Spleen (tissue), 11 donors: ENCODE data around the gene NINJ1. TPM values are rescaled to one million over a fixed set of nuclear protein-coding genes. Genes with fewer than 3 reads are reported as not detected.

ENCODE experiments used
- DNase-seq: peaks from one replicate; pipeline ENCODE4 v3.0.0-alpha.2; 2020
- H3K27ac ChIP-seq, 8 donors: fragments of 200-600 bp; sonication (generic) in 7 of 8; 1 replicate in 4 of 8; 2 replicates in 4 of 8; pipeline versions ENCODE4 v1.5.0 to v1.8.0; 2016 to 2021; ENCODE audit warnings: inconsistent platforms in 4 of 8, mild to moderate bottlenecking in 4 of 8, moderate library complexity in 1 of 8
- H3K27me3 ChIP-seq, 7 donors: fragments of 200-600 bp; sonication (generic) in 6 of 7; replicated peaks in 1 of 7; 1 replicate in 4 of 7; 2 replicates in 3 of 7; pipeline versions ENCODE4 v1.5.0 to v1.8.0; 2016 to 2021; ENCODE audit warnings: inconsistent platforms in 3 of 7, mild to moderate bottlenecking in 1 of 7
- H3K36me3 ChIP-seq, 6 donors: fragments of 200-600 bp; sonication (generic) in 5 of 6; 1 replicate in 4 of 6; 2 replicates in 2 of 6; pipeline versions ENCODE4 v1.5.0 to v1.8.0; 2016 to 2021; ENCODE audit warnings: inconsistent platforms in 2 of 6
- H3K4me1 ChIP-seq, 6 donors: fragments of 200-600 bp; sonication (generic) in 5 of 6; 1 replicate in 3 of 6; 2 replicates in 3 of 6; pipeline versions ENCODE4 v1.5.0 to v1.8.0; 2016 to 2021; ENCODE audit warnings: inconsistent platforms in 3 of 6
- H3K4me3 ChIP-seq, 8 donors: fragments of 200-600 bp; sonication (generic) in 7 of 8; 1 replicate in 4 of 8; 2 replicates in 4 of 8; pipeline versions ENCODE4 v1.5.0 to v1.8.0; 2016 to 2021; ENCODE audit warnings: inconsistent platforms in 4 of 8, mild to moderate bottlenecking in 4 of 8, moderate library complexity in 2 of 8
- H3K9me3 ChIP-seq, 8 donors: fragments of 200-600 bp; sonication (generic) in 7 of 8; 1 replicate in 4 of 8; 2 replicates in 4 of 8; pipeline versions ENCODE4 v1.5.0 to v1.8.0; 2016 to 2021; ENCODE audit warnings: inconsistent platforms in 4 of 8
- POLR2A ChIP-seq, 3 donors: fragments of 450-650 bp; IDR thresholded peaks; one replicate each; pipeline ENCODE4 v1.5.1; 2017; ENCODE audit warnings: antibody characterized with exemption in 3 of 3, mild to moderate bottlenecking in 1 of 3
- POLR2AphosphoS5 ChIP-seq, 3 donors: sonication (generic); formaldehyde crosslinking; IDR thresholded peaks; one replicate each; pipeline ENCODE4 v1.5.1; 2017; ENCODE audit warnings: antibody characterized with exemption in 3 of 3
- WGBS, 5 donors: extraction: QIAGEN DNeasy Blood & Tissue Kit in 3 of 5; methylation state at CpG; one replicate each; pipeline versions ENCODE4 v1.1.5 to v1.1.7; 2013 to 2018; 5-methylcytosine and 5-hydroxymethylcytosine counted together
- intact Hi-C: fragments of 100-400 bp; cut with DNase I; formaldehyde crosslinking; loops from one replicate; pipeline ENCODE4 v1.15.0; 2023; ENCODE audit warnings: low total_unique reads
- polyA plus RNA-seq, 3 donors: library from polyadenylated mRNA; stranded (reverse); fragments of 200-250 nt; gene quantifications; one replicate each; pipeline ENCODE4 v1.2.1, GENCODE V29; 2013
- total RNA-seq, 7 donors: library from RNA; depleted of rRNA in 3 of 7; stranded (reverse); fragments of >200 nt in 3 of 7; fragmentation: NEBNext Ultra II Directional in 4 of 7; extraction: Animal tissue kit (Norgen Biotek cat#: 25700) in 4 of 7; gene quantifications; one replicate each; pipeline versions ENCODE4 v1.1.0 to v1.2.1, GENCODE V29; 2016 to 2021
- TF ChIP-seq, protein P1 (sequence below), 11 experiments: fragments of 200-600 bp in 7 of 11; fragments of 450-650 bp in 4 of 11; sonication (generic) in 4 of 11; IDR thresholded peaks in 8 of 11; conservative IDR thresholded peaks in 3 of 11; 1 replicate in 7 of 11; 2 replicates in 4 of 11; pipeline versions ENCODE4 v1.4.0 to v1.8.0; 2016 to 2021; ENCODE audit warnings: antibody characterized with exemption in 11 of 11, inconsistent platforms in 4 of 11, mild to moderate bottlenecking in 1 of 11
- donor health status: healthy with polysubstance abuse.
- donor health status: DM: no; HTN: no; CAD: no; lungs with moderate emphysema.
- donor health status: DM: no; HTN: no; CAD: no.
- donor health status: Bipolar disorder and iron deficiency.
- donor health status: healthy.
- donor health status: DM: no; HTN: no; CAD: no.
- donor health status: DM: yes; HTN: yes; CAD: no.

Gene NINJ1
- total and polyA plus RNA-seq, 10 donors: 26.5 to 142 (median 104) TPM

DNA sequence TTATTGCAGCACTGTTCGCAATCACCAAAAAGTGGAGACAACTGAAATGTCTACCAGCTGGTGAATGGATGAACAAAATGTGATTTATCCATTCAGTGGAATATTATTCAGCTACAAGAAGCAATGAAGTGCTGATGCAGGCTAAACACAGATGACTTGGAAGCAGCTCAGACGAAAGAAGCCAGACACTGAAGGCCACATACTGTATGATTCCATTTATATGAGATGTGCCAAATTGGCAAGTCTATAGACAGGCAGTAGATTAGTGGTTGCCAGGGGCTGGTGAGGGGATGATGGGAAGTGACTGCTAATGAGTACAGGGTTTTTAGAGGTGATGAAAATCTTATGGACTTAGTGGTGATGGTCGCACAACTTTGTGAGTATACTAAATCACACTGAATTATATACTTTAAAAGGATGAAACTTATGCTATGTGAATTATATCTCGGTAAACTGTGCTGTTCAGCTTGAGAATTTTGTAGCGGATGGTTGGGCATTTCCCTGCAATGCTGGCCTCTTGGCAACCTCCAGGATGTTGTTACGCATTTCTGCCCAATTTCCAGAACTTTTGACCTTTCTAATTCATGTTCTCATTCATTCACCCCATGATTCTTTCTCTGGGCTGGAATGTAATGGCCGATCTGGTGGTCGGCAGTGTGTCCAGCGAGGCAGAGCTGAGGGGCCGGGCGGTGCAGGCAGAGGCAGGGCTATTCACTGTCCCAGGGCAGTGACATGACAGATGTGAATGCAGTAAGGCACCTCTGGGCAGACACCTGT is 27.9 kb upstream of the NINJ1 start:
- no peaks in the 10 kb centered on the region for H3K9me3 ChIP-seq
- H3K4me1 ChIP-seq: peaks cover 0 to 13% (median 8%) of the 10 kb centered on the region in 6 donors
- no peak overlapping the region for H3K4me3 ChIP-seq
- WGBS, 5 donors: 75 to 83% (median 79%) methylated on average over 11 of the region's 11 CpGs
- no peaks in the 10 kb centered on the region for H3K27me3 ChIP-seq
- intact Hi-C loops: loop anchor here (10.0 kb wide), 2 partner anchors 403 to 803 kb away; no protein-coding TSS in a partner anchor
- TF ChIP-seq, protein P1, sequence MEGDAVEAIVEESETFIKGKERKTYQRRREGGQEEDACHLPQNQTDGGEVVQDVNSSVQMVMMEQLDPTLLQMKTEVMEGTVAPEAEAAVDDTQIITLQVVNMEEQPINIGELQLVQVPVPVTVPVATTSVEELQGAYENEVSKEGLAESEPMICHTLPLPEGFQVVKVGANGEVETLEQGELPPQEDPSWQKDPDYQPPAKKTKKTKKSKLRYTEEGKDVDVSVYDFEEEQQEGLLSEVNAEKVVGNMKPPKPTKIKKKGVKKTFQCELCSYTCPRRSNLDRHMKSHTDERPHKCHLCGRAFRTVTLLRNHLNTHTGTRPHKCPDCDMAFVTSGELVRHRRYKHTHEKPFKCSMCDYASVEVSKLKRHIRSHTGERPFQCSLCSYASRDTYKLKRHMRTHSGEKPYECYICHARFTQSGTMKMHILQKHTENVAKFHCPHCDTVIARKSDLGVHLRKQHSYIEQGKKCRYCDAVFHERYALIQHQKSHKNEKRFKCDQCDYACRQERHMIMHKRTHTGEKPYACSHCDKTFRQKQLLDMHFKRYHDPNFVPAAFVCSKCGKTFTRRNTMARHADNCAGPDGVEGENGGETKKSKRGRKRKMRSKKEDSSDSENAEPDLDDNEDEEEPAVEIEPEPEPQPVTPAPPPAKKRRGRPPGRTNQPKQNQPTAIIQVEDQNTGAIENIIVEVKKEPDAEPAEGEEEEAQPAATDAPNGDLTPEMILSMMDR (IDR thresholded peaks at IDR 0.05 in 8 of 11, conservative IDR thresholded peaks at IDR 0.05 in 3 of 11): no peak
- no peak for TF ChIP-seq POLR2AphosphoS5 (IDR thresholded peaks at IDR 0.05)
- no peak for TF ChIP-seq POLR2A (IDR thresholded peaks at IDR 0.05)
- DNase-seq: no peak
- no peaks in the 10 kb centered on the region for H3K36me3 ChIP-seq
- H3K27ac ChIP-seq: no peak overlapping the region

DNA sequence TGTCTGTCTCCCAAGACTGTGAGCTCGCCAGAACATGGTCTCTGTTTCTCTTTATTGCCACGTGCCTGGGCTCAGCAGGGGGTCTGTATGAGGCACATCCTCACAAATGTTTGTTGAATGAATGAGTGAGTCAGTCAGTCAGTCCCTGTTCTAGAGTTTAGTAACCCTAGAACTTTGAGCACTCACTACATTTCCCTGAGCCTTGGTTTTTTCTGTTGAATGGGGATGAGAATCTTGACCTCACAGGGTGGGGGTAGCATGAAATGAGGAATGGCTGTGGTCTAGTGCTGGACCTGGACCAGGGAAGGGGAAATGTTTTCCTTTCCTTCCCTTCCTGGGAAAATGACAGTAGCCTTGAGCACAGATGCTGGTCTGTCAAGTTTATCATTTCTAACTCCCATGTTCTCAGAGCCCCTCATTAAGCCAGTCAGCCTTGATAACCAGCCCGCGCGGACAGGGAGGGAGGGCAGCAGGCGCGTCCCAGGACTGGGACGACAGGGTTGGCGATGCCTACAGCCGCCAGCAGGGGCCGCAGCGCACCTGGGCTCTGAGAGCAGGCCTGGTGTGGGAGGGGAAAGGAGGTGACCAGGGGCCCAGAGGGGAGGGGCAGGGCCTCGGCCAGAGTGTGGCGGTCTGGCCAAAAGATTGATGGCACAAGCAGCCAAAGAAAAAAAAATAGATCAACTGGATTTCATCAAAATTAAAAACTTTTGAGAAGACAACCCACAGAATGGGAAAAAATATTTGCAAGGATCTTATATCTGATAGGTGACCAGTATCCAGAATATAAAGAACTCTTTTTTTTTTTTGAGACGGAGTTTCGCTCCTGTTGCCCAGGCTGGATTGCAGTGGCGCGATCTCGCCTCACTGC is 25.8 kb upstream of the NINJ1 start:
- peak overlapping the region in 1 of 8 donors; percentile 7 for H3K27ac ChIP-seq
- H3K4me1 ChIP-seq: peaks cover 0 to 13% (median 8%) of the 10 kb centered on the region in 6 donors
- H3K9me3 ChIP-seq: no peaks in the 10 kb centered on the region
- no peak for TF ChIP-seq POLR2A (IDR thresholded peaks at IDR 0.05)
- TF ChIP-seq, protein P1 (IDR thresholded peaks at IDR 0.05 in 8 of 11, conservative IDR thresholded peaks at IDR 0.05 in 3 of 11): peak; percentile 94 to 99 (median 97)
- peak; percentile 39 to 80 (median 71) for TF ChIP-seq POLR2AphosphoS5 (IDR thresholded peaks at IDR 0.05)
- WGBS, 5 donors: 22 to 26% (median 23%) methylated on average over 17 to 19 of the region's 19 CpGs
- peak; percentile 96 for DNase-seq
- H3K36me3 ChIP-seq: no peaks in the 10 kb centered on the region
- intact Hi-C loops: loop anchor here (5.0 to 10.0 kb wide), 3 partner anchors 142 to 805 kb away; no protein-coding TSS in a partner anchor
- H3K27me3 ChIP-seq: no peaks in the 10 kb centered on the region
- no peak overlapping the region for H3K4me3 ChIP-seq

- Histone ChIP-seq H3K9me3 (no peaks in the 10 kb centered on the region), H3K27me3 (no peaks in the 10 kb centered on the region), H3K4me1 (peaks cover 0 to 13% (median 8%) of the 10 kb centered on the region in 6 donors), H3K4me3 (no peak overlapping the region), H3K27ac (no peak overlapping the region), H3K36me3 (no peaks in the 10 kb centered on the region)
- 53 to 74% (median 69%) methylated on average over 10 to 11 of the region's 11 CpGs for WGBS, 5 donors
- no peak for DNase-seq
- TF ChIP-seq, protein P1 (IDR thresholded peaks at IDR 0.05 in 8 of 11, conservative IDR thresholded peaks at IDR 0.05 in 3 of 11): no peak
- TF ChIP-seq POLR2AphosphoS5 (IDR thresholded peaks at IDR 0.05) (no peak), POLR2A (IDR thresholded peaks at IDR 0.05) (no peak)
- intact Hi-C loops: loop anchor here (5.0 kb wide), 1 partner anchor 146 kb away; no protein-coding TSS in a partner anchor
Measured at GRCh38 chr9:93156475-93157008, 22.5 kb upstream of the NINJ1 start.
